A673 (cell line): ENCODE data around the gene MICAL2.

Experiments used
- EZH2 ChIP-seq: fragments of 200-600 bp; sonication (generic); IDR thresholded peaks from 2 replicates; pipeline ENCODE4 v1.6.1; 2017; ENCODE audit warnings: borderline replicate concordance, low read depth, mild to moderate bottlenecking, mixed read lengths, antibody characterized with exemption, low read length; ENCODE audit not compliant: poor library complexity, severe bottlenecking
- TF ChIP-seq, protein P1 (sequence below): fragments of 300-800, 200-600 bp; sonication (generic); conservative IDR thresholded peaks from 2 replicates; pipeline ENCODE4 v1.5.1; 2017; ENCODE audit warnings: low read depth, mild to moderate bottlenecking, antibody characterized with exemption, low read length, moderate library complexity, mixed read lengths

DNA sequence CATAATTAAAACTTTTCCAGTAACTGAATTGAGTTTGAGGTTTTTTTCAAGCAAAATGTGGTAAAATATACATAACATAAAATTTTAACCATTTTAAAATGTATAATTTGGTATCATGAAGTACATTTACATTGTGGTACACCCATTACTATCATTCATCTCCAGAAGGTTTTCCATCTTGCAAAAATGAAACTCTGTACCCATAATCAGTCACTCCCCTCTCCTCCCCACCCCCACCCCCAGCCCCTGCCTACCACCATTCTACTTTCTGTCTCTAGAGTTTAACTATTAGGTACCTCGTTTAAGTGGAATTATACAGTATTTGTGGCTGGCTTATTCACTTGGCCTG lies 63.7 kb downstream of the MICAL2 start:
- TF ChIP-seq, protein P1, sequence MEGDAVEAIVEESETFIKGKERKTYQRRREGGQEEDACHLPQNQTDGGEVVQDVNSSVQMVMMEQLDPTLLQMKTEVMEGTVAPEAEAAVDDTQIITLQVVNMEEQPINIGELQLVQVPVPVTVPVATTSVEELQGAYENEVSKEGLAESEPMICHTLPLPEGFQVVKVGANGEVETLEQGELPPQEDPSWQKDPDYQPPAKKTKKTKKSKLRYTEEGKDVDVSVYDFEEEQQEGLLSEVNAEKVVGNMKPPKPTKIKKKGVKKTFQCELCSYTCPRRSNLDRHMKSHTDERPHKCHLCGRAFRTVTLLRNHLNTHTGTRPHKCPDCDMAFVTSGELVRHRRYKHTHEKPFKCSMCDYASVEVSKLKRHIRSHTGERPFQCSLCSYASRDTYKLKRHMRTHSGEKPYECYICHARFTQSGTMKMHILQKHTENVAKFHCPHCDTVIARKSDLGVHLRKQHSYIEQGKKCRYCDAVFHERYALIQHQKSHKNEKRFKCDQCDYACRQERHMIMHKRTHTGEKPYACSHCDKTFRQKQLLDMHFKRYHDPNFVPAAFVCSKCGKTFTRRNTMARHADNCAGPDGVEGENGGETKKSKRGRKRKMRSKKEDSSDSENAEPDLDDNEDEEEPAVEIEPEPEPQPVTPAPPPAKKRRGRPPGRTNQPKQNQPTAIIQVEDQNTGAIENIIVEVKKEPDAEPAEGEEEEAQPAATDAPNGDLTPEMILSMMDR, result no peak
- TF ChIP-seq EZH2, result no peak
